Neural progenitor cell (in vitro differentiated cells): ENCODE results near the gene SYT15.

ENCODE experiments used
- EZH2 ChIP-seq: fragments of 200-600 bp; sonication (generic); IDR thresholded peaks from 2 replicates; pipeline ENCODE4 v1.6.1; 2017; ENCODE audit warnings: antibody characterized with exemption, mild to moderate bottlenecking, moderate library complexity
- EZH2phosphoT487 ChIP-seq: fragments of 200-600 bp; sonication (generic); IDR thresholded peaks from 2 replicates; pipeline ENCODE4 v1.6.1; 2017; ENCODE audit warnings: antibody characterized with exemption
- TF ChIP-seq, protein P1 (sequence below): fragments of 200-600 bp; sonication (generic); IDR thresholded peaks from 2 replicates; pipeline ENCODE4 v1.5.1; 2017; ENCODE audit warnings: antibody characterized with exemption, mild to moderate bottlenecking

DNA sequence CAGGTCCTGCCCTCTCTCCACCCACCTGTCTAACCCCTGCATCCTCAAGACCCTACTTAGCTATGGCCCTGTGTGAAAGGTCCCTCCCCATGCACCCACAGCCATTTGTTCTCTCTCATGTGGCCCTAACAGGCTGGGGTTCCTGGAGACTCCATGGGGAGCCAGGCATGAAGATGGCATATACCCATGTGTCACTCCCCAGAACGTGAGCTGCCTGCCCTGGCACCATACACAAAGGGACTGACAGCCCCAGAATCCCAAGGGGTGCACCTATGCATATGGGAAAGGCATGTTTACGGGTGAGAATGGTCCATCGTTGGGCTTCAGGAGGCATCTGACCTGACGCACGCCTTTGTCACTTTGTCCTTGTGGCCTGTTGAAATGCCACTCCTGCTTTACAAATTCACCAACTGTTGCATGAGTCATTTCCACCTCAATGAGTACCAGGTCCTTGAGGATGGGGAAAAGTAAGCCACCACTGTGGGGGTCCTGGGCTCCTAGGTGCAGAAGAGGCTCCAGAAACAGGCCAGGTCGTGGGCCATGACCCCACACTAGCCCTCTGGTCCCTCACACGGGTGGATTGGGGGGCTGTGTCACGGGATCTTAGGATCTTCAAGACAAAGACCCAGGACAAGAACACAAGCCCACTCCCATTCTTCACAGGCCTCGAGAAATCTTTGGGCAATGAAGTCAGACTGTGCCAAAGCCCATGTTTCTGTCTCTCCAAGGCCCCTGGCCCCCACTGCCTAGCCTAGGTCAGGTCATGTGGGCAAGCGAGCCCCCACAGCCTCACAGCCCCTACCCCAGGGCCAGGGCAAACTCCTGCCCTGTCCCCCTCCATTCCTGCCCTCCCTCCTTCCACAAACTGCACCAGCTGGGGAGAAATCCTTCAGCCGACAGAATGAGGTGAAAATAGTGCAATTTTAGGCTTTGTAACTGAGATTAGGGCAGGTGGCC, 31.1 kb upstream of the SYT15 start:
- TF ChIP-seq, protein P1, sequence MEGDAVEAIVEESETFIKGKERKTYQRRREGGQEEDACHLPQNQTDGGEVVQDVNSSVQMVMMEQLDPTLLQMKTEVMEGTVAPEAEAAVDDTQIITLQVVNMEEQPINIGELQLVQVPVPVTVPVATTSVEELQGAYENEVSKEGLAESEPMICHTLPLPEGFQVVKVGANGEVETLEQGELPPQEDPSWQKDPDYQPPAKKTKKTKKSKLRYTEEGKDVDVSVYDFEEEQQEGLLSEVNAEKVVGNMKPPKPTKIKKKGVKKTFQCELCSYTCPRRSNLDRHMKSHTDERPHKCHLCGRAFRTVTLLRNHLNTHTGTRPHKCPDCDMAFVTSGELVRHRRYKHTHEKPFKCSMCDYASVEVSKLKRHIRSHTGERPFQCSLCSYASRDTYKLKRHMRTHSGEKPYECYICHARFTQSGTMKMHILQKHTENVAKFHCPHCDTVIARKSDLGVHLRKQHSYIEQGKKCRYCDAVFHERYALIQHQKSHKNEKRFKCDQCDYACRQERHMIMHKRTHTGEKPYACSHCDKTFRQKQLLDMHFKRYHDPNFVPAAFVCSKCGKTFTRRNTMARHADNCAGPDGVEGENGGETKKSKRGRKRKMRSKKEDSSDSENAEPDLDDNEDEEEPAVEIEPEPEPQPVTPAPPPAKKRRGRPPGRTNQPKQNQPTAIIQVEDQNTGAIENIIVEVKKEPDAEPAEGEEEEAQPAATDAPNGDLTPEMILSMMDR, result no peak
- TF ChIP-seq EZH2phosphoT487 (no peak), EZH2 (no peak)
